GM21515 (cell line): ENCODE results near the gene ZBTB42.

ENCODE experiments used
- ATAC-seq: cut with Tn5 transposase; IDR thresholded peaks from one replicate; pipeline ENCODE4 v1.9.1; 2021; ENCODE audit not compliant: unreplicated experiment

The ZBTB42 gene

GRCh38 chr14:104782086-104782807 is 18.7 kb upstream of the ZBTB42 start:
- no peak for ATAC-seq

DNA sequence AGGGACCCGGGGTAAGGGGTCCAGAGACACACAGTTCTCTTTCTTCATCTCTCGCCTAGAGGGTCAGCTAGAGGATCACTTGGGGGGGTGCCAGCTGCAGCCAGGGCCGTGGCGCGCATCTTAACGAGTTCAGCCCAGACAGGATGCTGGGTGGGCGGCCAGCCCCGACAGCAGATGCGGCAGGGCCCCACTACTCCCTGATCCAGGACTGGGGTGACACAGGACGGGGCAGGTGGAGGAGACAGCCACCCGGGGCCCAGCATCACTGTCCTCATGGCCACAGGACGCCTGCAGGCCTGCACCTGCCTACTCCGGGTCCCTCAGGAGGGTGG is 18.1 kb upstream of the ZBTB42 start:
- no peak for ATAC-seq

DNA sequence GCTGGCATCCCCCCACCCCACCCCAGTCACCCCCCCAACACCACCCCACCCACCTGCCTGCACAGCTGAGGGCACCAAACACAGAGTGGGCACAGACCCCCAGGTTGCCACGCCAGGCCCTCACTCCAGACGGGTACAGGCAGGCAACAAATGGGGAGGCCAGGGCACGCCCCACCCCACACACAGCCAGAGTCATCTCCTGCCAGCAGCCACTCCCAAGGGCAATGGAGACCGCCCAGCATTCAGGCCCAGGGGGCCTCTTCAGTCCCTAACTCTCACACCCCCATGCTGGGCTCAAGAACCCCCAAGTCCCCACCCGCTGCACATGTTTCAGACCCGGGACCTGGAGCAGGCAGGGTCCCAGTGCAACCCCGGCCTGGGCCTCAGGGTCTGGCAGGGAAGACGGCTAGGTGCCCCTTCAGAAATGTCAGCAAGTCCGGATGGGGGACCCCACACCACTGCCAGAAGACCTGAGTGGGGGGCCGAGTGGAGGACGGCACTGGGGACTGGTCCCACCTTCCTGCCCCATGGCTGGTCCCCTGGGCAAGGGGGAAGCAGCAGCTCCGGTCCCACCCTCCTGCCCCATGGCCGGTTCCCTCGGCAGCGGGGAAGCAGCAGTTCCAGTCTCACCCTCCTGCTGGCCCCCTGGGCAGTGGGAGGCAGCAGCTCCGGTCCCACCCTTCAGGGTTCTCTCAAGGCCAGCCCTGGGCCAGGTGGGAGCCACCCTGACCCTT is 17.2 kb upstream of the ZBTB42 start:
- ATAC-seq, result no peak

GRCh38 chr14:104784218-104784568 is 16.7 kb upstream of the ZBTB42 start:
- ATAC-seq, result no peak

- ATAC-seq, result no peak
Measured at GRCh38 chr14:104784846-104785707, 15.8 kb upstream of the ZBTB42 start.

GRCh38 chr14:104785708-104786080 is 15.2 kb upstream of the ZBTB42 start:
- ATAC-seq, result no peak

GRCh38 chr14:104786091-104786586 is 14.8 kb upstream of the ZBTB42 start:
- no peak for ATAC-seq

DNA sequence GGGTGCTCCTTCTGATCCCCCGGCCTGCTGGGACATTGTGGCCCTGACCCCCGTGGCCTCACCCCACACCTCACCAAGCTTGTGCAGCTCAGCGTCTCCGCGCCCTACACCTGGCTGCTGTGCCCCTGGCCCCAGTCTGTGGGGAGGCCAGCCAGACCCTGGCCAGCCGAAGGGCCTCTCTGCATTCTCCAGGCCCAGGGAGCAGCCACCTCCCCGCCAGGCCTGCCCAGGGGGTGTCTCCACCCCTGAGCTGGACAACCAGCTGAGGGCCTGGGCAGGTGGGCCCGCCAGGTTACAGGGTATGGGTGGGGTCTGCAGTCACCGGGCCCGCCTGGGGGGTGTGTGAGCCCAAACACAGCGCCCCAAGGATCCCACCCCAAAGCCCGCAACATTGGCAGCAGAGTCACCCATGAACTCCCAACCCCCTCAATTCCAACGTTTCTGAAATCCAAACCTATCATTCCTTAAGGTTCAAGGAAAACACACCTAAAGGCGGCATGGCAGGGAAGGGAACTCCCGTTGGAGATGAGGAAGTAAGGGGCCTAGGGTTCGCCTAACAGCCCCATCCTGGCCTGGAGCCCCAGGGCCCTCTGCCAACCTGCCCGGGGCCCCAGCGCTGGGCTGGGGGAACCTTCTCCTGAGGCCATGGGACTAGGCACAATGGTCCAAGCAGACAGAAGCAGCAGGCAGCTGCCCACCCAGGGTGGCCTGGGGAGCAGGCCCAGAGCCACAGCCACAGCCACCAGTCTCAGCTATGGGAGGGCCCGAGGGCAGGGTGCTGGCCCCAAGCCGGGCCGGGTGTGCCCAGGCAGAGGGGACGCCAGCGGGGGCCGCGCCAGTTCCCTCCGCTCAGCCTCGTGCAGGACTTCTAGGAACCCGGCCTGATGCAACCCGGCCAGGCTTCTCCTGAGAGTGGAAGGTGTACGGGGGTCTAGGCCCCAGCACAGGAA is 13.9 kb upstream of the ZBTB42 start:
- ATAC-seq, result no peak

DNA sequence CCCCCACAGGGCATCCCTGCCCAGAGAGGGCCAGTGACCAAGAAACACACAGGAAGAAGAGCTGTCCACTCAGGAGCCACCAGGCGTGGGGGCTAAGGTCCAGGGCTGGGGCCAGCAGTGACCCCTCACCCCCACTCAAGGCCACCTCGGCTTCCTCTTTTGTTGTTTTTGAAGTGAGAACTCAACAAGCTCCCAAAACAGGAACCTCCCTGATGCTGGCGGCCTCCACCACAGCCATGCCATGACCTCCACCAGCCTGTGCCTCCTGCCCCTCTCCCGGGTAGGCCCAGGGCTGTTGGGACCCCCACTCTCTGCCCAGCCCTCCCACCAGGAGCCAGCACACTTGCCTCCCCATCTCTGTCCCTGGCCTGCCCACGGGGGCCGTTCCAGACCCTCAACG is 13.2 kb upstream of the ZBTB42 start:
- no peak for ATAC-seq

GRCh38 chr14:104788161-104788818 is 12.6 kb upstream of the ZBTB42 start:
- no peak for ATAC-seq

DNA sequence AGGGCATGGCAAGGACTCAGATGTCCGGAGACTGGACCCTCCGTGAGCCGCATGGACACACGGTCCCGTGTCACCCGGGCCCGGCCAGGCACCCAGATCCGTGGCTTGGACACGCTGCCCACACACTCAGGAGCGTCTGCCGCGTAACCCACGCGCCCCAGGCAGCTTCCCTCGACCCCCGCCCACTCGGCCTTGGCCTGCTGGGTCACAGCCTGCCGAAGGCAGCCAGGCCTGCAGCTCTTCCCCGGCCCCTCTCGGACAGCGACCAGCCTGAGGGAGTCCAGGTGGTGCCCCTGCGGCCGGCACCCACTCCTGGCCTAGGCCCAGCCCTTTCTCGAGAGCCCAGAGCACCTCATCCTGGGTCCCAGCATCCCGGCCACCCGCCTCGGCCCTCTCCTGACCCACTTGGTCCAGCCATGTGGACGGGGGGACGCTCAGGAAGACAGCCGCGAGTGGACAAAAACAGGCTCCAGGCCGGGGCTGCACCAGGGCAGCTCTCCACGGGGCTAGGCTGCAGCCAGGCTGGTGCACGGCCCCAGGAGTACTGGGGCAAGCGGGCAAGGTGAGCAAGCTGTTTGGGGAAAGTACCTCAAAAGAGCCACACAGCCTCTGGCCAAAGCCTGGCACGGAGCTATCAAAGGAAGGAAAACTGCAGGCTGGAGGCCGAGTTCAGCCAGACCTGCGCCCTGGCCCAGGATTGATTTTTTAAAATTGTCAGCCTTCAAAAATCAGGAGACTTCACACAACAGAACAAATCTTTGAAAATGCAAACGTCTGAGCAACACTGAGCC is 11.8 kb upstream of the ZBTB42 start:
- ATAC-seq, result no peak

GRCh38 chr14:104789752-104790743 is 10.9 kb upstream of the ZBTB42 start:
- no peak for ATAC-seq

DNA sequence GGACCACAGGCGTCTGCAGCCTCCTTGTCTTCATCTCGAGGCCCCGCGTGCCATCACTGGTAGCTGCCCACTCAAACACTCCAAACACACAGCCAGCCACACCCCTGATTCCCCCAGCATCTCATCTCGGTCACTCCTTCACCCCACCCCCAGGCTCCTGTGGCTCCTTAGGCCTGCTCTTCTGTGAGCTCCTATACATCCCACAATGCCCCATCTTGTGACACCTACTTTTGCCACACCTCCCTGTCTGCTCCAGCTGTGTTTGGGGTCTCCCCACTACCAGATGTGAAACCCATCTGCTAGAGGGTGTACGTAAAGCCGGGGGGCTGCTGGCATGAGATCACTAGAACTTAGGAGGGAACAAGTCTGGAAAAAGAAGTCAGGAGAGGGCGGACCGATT is 9.5 kb upstream of the ZBTB42 start:
- no peak for ATAC-seq

DNA sequence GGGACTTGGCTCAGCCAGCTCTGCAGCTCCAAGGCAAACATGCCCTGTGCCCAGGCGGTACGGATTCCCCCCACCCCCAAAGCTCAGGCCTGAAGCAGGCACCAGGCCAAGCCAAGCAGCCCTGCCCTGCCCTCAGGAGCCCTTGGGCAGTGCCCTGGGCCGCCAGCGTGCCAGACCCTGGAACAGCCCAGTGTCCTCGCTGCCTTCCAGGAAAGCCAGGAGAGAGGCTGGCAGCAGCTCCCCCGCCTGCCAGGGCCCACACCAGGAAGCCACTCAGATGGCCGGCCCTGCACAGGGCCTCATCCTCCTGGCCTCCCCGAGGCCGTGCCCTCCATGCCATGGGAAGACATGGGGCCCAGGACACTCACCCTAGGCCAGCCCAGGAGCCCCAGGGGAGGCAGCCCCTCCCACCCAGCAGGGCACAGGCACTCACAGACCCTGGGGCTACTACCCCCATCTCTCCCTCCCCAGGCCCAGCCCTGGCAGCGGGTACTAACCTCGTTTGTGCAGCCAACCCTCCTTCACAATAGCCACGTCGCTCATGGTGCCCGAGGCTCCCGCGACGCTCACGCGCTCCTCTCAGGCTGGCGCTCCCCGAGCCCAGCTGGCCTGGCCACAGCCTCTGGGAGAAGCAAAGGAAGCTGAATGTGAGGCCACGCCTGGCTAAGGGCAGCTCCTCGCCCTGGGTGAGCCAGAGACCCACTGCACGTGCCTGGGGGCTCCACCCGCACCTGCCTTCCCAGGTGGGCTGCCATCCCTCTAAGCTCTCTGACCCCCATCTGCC is 8.6 kb upstream of the ZBTB42 start:
- no peak for ATAC-seq

DNA sequence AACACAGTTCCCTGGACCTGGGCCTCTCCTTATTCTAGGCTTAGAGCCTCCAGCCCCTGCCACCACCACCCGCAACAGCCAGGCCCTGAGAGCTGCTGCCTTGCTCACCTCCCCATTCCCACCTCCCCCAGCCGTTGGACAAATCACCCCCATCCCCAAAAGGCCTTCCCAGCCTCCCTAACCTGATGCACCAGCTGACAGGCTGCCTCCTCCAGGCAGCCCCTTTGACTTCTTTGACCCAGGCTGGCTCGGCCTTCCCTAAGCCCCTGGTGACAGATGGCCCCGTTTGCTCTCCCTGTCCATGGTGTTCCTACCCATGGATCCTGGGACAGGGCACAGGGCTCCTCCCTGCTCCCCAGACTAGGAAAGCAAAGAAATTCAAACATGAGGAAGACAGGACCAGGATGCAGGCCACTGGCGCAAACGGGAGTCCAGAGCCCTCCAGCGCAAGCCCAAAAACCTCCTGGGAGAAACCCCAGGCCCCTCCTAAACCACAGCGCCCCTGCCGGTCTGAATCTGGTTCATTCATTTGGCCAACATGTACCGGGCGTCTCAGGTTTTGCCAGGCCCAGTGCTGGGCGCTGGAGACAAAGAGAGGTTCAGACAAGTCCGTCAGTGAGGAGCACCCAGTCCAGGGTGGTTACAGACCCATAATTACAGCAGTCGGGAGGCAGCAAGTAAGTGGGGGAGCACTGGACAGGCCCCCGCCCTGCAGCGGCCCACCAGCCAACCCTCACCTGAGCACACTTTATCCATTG is 7.8 kb upstream of the ZBTB42 start:
- ATAC-seq, result no peak

GRCh38 chr14:104793703-104793959 is 7.3 kb upstream of the ZBTB42 start:
- no peak for ATAC-seq

- no peak for ATAC-seq
Measured at GRCh38 chr14:104794099-104794498, 6.8 kb upstream of the ZBTB42 start.
